GM19438 (cell line): ENCODE measurements around the gene MMP13.
"Not testable (repeated sequence)": the region's sequence is repeated elsewhere in the genome, so short reads cannot be mapped to it uniquely, and the experiment has no call there.

Source experiments
- ATAC-seq: cut with Tn5 transposase; IDR thresholded peaks from one replicate; pipeline ENCODE4 v1.9.1; 2021; ENCODE audit warnings: low read depth; ENCODE audit not compliant: unreplicated experiment

Gene MMP13

GRCh38 chr11:102905848-102906247 is 49.7 kb downstream of the MMP13 start:
- not testable (repeated sequence) for ATAC-seq

GRCh38 chr11:102903895-102904294 is 51.6 kb downstream of the MMP13 start:
- ATAC-seq: not testable (repeated sequence)

- no peak for ATAC-seq
These were observed 55.2 kb downstream of the MMP13 start for GRCh38 chr11:102900346-102900745.
